Endothelial cell (in vitro differentiated cells): ENCODE data around the gene HELZ2. TPM values are rescaled to one million over a fixed set of nuclear protein-coding genes. Genes with fewer than 3 reads are reported as not detected.
A peak's percentile ranks its signal among the peaks of the same experiment; 100 is the strongest.

Experiments used
- DNase-seq: peaks from one replicate; pipeline ENCODE4 v3.0.0; 2021; ENCODE audit warnings: low spot score
- H3K27ac Mint-ChIP-seq: one replicate; pipeline ENCODE4 v1.8.0; 2021; ENCODE audit warnings: mixed read lengths, inconsistent platforms; ENCODE audit not compliant: unreplicated experiment
- H3K27me3 Mint-ChIP-seq: one replicate; pipeline ENCODE4 v1.8.0; 2021; ENCODE audit warnings: mild to moderate bottlenecking, moderate library complexity, mixed read lengths, inconsistent platforms; ENCODE audit not compliant: unreplicated experiment
- H3K36me3 Mint-ChIP-seq: one replicate; pipeline ENCODE4 v1.8.0; 2021; ENCODE audit warnings: mild to moderate bottlenecking, low read depth, mixed read lengths, inconsistent platforms; ENCODE audit not compliant: unreplicated experiment
- H3K4me1 Mint-ChIP-seq: one replicate; pipeline ENCODE4 v1.8.0; 2021; ENCODE audit warnings: mild to moderate bottlenecking, mixed read lengths, inconsistent platforms; ENCODE audit not compliant: unreplicated experiment
- H3K4me3 Mint-ChIP-seq: one replicate; pipeline ENCODE4 v1.8.0; 2021; ENCODE audit warnings: mild to moderate bottlenecking, mixed read lengths, inconsistent platforms; ENCODE audit not compliant: unreplicated experiment
- H3K9me3 Mint-ChIP-seq: one replicate; pipeline ENCODE4 v1.8.0; 2021; ENCODE audit warnings: mixed read lengths, inconsistent platforms; ENCODE audit not compliant: unreplicated experiment
- CTCF ChIP-seq: fragments of 200-600 bp; sonication (generic); IDR thresholded peaks from one replicate; pipeline ENCODE4 v1.5.0; 2021; ENCODE audit warnings: antibody characterized with exemption; ENCODE audit not compliant: unreplicated experiment
- total RNA-seq: library from RNA; stranded (reverse); fragmentation: NEBNext Ultra II Directional; extraction: Animal tissue kit (Norgen Biotek cat#: 25700); gene quantifications from one replicate; pipeline ENCODE4 v1.2.1, GENCODE V29; 2021; ENCODE audit not compliant: unreplicated experiment

HELZ2 gene
- total RNA-seq, 1 donor from 2014 or later = 15.3 TPM

DNA sequence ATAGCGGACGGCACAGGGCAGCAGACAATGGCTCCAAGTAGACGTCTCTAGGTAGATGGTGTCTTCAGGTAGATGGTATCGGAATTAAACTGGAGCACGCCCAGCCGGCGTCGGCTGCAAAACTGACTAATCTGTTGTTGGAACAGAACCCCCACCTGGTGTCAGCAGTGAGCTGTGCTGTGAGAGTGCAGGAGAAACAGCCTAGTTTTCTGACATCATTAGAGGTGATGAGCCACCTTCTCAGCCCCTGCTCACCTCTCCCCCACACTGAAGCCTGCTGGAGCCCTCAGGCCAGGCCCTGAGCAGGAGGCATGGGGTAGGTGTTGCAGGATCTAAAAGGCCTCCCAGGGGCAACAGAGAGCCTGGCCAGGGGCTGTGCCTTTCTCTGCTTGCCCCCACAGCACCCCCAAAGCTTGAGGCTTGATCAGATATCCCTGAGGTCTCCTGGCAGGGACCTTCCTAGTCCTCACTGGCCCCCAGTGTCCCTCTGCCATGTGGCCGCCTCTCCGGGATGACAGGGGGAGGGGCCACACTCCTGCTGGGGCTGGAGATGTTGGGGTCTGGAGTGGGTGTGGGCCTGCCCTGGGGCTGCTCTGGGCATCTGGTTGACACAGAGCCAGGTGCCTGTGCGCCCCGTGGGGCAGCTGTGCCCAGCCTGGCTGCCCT lies 6.9 kb upstream of the HELZ2 start:
- no peaks in the 10 kb centered on the region for H3K36me3 Mint-ChIP-seq
- H3K27me3 Mint-ChIP-seq = peaks cover 2% of the 10 kb centered on the region
- H3K9me3 Mint-ChIP-seq = no peaks in the 10 kb centered on the region
- no peak overlapping the region for H3K4me3 Mint-ChIP-seq
- H3K4me1 Mint-ChIP-seq = no peaks in the 10 kb centered on the region
- no peak for TF ChIP-seq CTCF
- peak; percentile 33 for DNase-seq
- H3K27ac Mint-ChIP-seq = no peak overlapping the region

- Mint-ChIP-seq H3K9me3 (no peaks in the 10 kb centered on the region), H3K27me3 (peaks cover 2% of the 10 kb centered on the region), H3K36me3 (no peaks in the 10 kb centered on the region), H3K4me1 (no peaks in the 10 kb centered on the region), H3K27ac (no peak overlapping the region), H3K4me3 (peak overlapping the region; percentile 51)
- DNase-seq = no peak
- no peak for TF ChIP-seq CTCF
Measured at GRCh38 chr20:63579017-63579694, 5.1 kb upstream of the HELZ2 start.

DNA sequence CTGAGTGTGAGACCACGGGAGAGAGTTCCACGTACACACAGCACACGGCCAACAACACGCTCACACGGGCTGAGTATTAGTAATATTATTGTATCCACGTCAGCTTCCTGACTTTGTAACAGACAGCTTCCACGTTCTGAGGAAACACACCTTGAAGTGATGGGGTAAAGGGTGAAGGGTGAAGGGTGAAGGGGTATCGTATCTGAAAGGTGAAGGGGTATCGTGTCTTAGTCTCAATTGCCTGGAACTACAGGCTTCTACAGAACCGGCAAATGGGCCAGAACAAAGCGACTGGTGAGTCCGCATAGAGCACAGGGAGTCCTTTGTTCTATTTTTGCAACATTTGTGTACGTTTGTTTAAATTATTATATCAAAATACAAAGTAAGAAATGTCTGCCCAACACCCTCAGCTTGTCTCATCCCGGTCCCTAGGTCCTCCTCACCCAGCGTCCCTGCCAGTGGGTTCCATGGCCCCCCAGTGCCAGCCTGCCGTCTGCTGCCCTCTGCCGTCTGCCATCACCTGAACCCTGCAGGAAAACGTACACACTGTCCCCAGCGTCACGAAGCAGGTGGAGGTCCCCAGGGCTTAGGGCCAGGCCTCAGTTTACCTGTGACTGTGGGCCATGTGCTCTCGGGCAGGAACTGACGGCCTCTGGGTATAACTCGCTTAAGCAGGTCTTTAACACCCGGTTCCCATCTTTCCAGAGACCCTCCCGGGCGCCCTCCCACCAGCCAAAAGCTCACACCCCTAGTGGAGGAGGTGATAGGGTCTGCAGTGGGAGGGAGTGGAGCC lies 4.4 kb upstream of the HELZ2 start:
- TF ChIP-seq CTCF = no peak
- Mint-ChIP-seq H3K36me3 (no peaks in the 10 kb centered on the region), H3K4me3 (no peak overlapping the region), H3K9me3 (no peaks in the 10 kb centered on the region), H3K27me3 (peaks cover 2% of the 10 kb centered on the region), H3K27ac (no peak overlapping the region), H3K4me1 (no peaks in the 10 kb centered on the region)
- DNase-seq = no peak

- no peak overlapping the region for H3K4me3 Mint-ChIP-seq
- no peaks in the 10 kb centered on the region for H3K4me1 Mint-ChIP-seq
Measured at GRCh38 chr20:63577317-63577894, 3.4 kb upstream of the HELZ2 start.

More at GRCh38 chr20:63577317-63577894, 3.4 kb upstream of the HELZ2 start:
- H3K9me3 Mint-ChIP-seq = no peaks in the 10 kb centered on the region
- no peaks in the 10 kb centered on the region for H3K36me3 Mint-ChIP-seq
- DNase-seq = no peak
- no peak for TF ChIP-seq CTCF
- no peak overlapping the region for H3K27ac Mint-ChIP-seq
- H3K27me3 Mint-ChIP-seq = peaks cover 2% of the 10 kb centered on the region
